HL-60 (cell line): ENCODE data around the gene GHRL.

ENCODE experiments used
- CTCF ChIP-seq: IDR thresholded peaks from one replicate; pipeline ENCODE4 v1.5.1; 2011; ENCODE audit warnings: low read length, control low read depth, inconsistent platforms; ENCODE audit not compliant: insufficient read depth
- GABPA ChIP-seq: IDR thresholded peaks from 2 replicates; pipeline ENCODE4 v1.6.1; 2012; ENCODE audit warnings: low read depth
- POLR2AphosphoS5 ChIP-seq: IDR thresholded peaks from 2 replicates; pipeline ENCODE4 v1.6.1; 2012; ENCODE audit warnings: low read depth
- REST ChIP-seq: IDR thresholded peaks from 2 replicates; pipeline ENCODE4 v1.6.1; 2012; ENCODE audit warnings: low read depth; ENCODE audit not compliant: insufficient replicate concordance

GRCh38 chr3:10303105-10303504 is 10.4 kb upstream of the GHRL start:
- TF ChIP-seq CTCF = no peak
- no peak for TF ChIP-seq POLR2AphosphoS5
- no peak for TF ChIP-seq REST
- TF ChIP-seq GABPA = no peak
